K562 (cell line): ENCODE results near the gene MAP3K15.

Source experiments
- BHLHE40 ChIP-seq: IDR thresholded peaks from 2 replicates; pipeline ENCODE4 v1.6.1; 2011; ENCODE audit warnings: low read length, improper control_type of control experiment
- FIP1L1 ChIP-seq: fragments of 200-400 bp; formaldehyde crosslinking; IDR thresholded peaks from 2 replicates; pipeline ENCODE4 v1.6.1; 2018; ENCODE audit warnings: mild to moderate bottlenecking, low read depth, low read length; ENCODE audit not compliant: poor library complexity, severe bottlenecking
- GABPA ChIP-seq: fragments of 200-800 bp; sonication (Bioruptor generic); conservative IDR thresholded peaks from 2 replicates; pipeline ENCODE4 v1.6.1; 2016; ENCODE audit warnings: low read depth, missing genetic modification characterization, missing compliant biosample characterization
- NR1H2 ChIP-seq: sonication (generic); formaldehyde crosslinking; IDR thresholded peaks from 2 replicates; pipeline ENCODE4 v1.4.0; 2020; ENCODE audit warnings: mild to moderate bottlenecking, missing genetic modification reagents
- POLR2A ChIP-seq: fragments of 450-650 bp; conservative IDR thresholded peaks from 2 replicates; pipeline ENCODE4 v1.6.1; 2016
- ZNF79 ChIP-seq: fragments of 250-450 bp; sonication (Bioruptor Pico); IDR thresholded peaks from 2 replicates; pipeline ENCODE4 v1.4.0; 2020; ENCODE audit warnings: low read depth, mild to moderate bottlenecking, moderate library complexity
- TF ChIP-seq, protein P1 (sequence below), 2 experiments: fragments of 450-650 bp in 1 of 2; IDR thresholded peaks; 2 replicates each; pipeline ENCODE4 v1.6.1; 2011 to 2017; ENCODE audit warnings: low read depth in 2 of 2, antibody characterized with exemption in 1 of 2, borderline replicate concordance in 1 of 2, low read length in 1 of 2, mild to moderate bottlenecking in 1 of 2, mixed read lengths in 1 of 2; ENCODE audit not compliant: control insufficient read depth in 1 of 2
- TF ChIP-seq, protein P2 (sequence below), 3 experiments: IDR thresholded peaks in 2 of 3; conservative IDR thresholded peaks in 1 of 3; 2 replicates each; pipeline ENCODE4 v1.5.1; 2011 to 2012; ENCODE audit warnings: low read length in 3 of 3, mild to moderate bottlenecking in 3 of 3, control low read depth in 2 of 3, improper control_type of control experiment in 1 of 3, inconsistent platforms in 1 of 3, low read depth in 1 of 3, mixed read lengths in 1 of 3, moderate library complexity in 1 of 3; ENCODE audit not compliant: insufficient read depth in 2 of 3
- TF ChIP-seq, protein P3 (sequence below): fragments of 250-450 bp; sonication (Bioruptor Pico); IDR thresholded peaks from 2 replicates; pipeline ENCODE4 v1.5.0; 2020; ENCODE audit warnings: mild to moderate bottlenecking

DNA sequence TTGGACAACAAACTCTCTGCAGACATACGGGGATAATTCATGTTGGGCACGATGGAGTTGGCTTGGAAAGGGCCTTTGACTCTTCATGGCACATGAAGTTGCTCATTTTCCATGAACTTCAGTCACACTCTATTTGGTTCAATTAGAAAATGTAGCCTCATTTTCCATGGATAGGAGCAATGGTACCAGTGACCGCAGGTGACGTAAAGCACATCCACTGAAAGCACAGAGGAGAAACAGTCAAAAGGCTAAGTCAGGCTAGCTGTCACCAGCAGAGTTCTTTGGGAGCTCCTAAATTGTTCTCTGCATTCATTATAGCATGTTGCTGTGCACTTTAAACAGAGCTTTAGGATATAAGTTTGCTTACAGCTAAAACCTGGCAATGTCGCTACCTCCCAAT lies 39.9 kb upstream of the MAP3K15 start:
- TF ChIP-seq, protein P1, sequence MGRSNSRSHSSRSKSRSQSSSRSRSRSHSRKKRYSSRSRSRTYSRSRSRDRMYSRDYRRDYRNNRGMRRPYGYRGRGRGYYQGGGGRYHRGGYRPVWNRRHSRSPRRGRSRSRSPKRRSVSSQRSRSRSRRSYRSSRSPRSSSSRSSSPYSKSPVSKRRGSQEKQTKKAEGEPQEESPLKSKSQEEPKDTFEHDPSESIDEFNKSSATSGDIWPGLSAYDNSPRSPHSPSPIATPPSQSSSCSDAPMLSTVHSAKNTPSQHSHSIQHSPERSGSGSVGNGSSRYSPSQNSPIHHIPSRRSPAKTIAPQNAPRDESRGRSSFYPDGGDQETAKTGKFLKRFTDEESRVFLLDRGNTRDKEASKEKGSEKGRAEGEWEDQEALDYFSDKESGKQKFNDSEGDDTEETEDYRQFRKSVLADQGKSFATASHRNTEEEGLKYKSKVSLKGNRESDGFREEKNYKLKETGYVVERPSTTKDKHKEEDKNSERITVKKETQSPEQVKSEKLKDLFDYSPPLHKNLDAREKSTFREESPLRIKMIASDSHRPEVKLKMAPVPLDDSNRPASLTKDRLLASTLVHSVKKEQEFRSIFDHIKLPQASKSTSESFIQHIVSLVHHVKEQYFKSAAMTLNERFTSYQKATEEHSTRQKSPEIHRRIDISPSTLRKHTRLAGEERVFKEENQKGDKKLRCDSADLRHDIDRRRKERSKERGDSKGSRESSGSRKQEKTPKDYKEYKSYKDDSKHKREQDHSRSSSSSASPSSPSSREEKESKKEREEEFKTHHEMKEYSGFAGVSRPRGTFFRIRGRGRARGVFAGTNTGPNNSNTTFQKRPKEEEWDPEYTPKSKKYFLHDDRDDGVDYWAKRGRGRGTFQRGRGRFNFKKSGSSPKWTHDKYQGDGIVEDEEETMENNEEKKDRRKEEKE (IDR thresholded peaks at IDR 0.05; ENCODE audit: borderline replicate concordance in 1 of 2, control insufficient read depth in 1 of 2, low read depth in 2 of 2, low read length in 1 of 2), result no peak
- TF ChIP-seq, protein P2, sequence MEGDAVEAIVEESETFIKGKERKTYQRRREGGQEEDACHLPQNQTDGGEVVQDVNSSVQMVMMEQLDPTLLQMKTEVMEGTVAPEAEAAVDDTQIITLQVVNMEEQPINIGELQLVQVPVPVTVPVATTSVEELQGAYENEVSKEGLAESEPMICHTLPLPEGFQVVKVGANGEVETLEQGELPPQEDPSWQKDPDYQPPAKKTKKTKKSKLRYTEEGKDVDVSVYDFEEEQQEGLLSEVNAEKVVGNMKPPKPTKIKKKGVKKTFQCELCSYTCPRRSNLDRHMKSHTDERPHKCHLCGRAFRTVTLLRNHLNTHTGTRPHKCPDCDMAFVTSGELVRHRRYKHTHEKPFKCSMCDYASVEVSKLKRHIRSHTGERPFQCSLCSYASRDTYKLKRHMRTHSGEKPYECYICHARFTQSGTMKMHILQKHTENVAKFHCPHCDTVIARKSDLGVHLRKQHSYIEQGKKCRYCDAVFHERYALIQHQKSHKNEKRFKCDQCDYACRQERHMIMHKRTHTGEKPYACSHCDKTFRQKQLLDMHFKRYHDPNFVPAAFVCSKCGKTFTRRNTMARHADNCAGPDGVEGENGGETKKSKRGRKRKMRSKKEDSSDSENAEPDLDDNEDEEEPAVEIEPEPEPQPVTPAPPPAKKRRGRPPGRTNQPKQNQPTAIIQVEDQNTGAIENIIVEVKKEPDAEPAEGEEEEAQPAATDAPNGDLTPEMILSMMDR (IDR thresholded peaks at IDR 0.05 in 2 of 3, conservative IDR thresholded peaks at IDR 0.05 in 1 of 3; ENCODE audit: insufficient read depth in 2 of 3, low read depth in 1 of 3, low read length in 3 of 3), result no peak
- TF ChIP-seq FIP1L1, result no peak
- TF ChIP-seq ZNF79 (CRISPR knock-in tag), result no peak
- TF ChIP-seq NR1H2 (CRISPR knock-in tag), result no peak
- TF ChIP-seq, protein P3, sequence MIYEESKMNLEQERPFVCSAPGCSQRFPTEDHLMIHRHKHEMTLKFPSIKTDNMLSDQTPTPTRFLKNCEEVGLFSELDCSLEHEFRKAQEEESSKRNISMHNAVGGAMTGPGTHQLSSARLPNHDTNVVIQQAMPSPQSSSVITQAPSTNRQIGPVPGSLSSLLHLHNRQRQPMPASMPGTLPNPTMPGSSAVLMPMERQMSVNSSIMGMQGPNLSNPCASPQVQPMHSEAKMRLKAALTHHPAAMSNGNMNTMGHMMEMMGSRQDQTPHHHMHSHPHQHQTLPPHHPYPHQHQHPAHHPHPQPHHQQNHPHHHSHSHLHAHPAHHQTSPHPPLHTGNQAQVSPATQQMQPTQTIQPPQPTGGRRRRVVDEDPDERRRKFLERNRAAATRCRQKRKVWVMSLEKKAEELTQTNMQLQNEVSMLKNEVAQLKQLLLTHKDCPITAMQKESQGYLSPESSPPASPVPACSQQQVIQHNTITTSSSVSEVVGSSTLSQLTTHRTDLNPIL (CRISPR knock-in tag), result no peak
- TF ChIP-seq POLR2A, result no peak
- TF ChIP-seq BHLHE40, result no peak
- TF ChIP-seq GABPA, result no peak
